HG03460 (cell line): ENCODE data around the gene PCK2.
"Not testable (repeated sequence)": the region's sequence is repeated elsewhere in the genome, so short reads cannot be mapped to it uniquely, and the experiment has no call there.

Source experiments
- ATAC-seq: cut with Tn5 transposase; IDR thresholded peaks from one replicate; pipeline ENCODE4 v1.9.1; 2021; ENCODE audit not compliant: unreplicated experiment

The PCK2 gene

GRCh38 chr14:24093207-24093900 lies 757 bp upstream of the PCK2 start:
- ATAC-seq: no peak

GRCh38 chr14:24094841-24095270 lies 745 bp downstream of the PCK2 start:
- ATAC-seq: no peak

GRCh38 chr14:24095271-24096068 lies 1.4 kb downstream of the PCK2 start:
- ATAC-seq: peak; percentile 67

GRCh38 chr14:24096545-24097181 lies 2.6 kb downstream of the PCK2 start:
- no peak for ATAC-seq

GRCh38 chr14:24098229-24098926 lies 4.3 kb downstream of the PCK2 start:
- ATAC-seq: no peak

- no peak for ATAC-seq
Measured at GRCh38 chr14:24098927-24099813, 5.1 kb downstream of the PCK2 start.

GRCh38 chr14:24100197-24100981 lies 6.3 kb downstream of the PCK2 start:
- ATAC-seq: no peak

- ATAC-seq: no peak
Measured at GRCh38 chr14:24100982-24101494, 6.9 kb downstream of the PCK2 start.

GRCh38 chr14:24102357-24103048 lies 8.4 kb downstream of the PCK2 start:
- ATAC-seq: no peak

GRCh38 chr14:24103451-24103850 lies 9.3 kb downstream of the PCK2 start:
- ATAC-seq: no peak

- not testable (repeated sequence) for ATAC-seq
Measured at GRCh38 chr14:24105609-24106239, 11.6 kb downstream of the PCK2 start.

- ATAC-seq: no peak
Measured at GRCh38 chr14:24106672-24107271, 12.7 kb downstream of the PCK2 start.

GRCh38 chr14:24108336-24108874 lies 14.3 kb downstream of the PCK2 start:
- peak; percentile 29 for ATAC-seq

- no peak for ATAC-seq
Measured at GRCh38 chr14:24110060-24110459, 15.9 kb downstream of the PCK2 start.

- no peak for ATAC-seq
Measured at GRCh38 chr14:24110523-24110922, 16.4 kb downstream of the PCK2 start.

- no peak for ATAC-seq
Measured at GRCh38 chr14:24113379-24113800, 19.3 kb downstream of the PCK2 start.

- peak; percentile 33 for ATAC-seq
Measured at GRCh38 chr14:24113801-24114531, 19.9 kb downstream of the PCK2 start.
